HepG2 (cell line): Measurements from ENCODE around the gene RARG. TPM values are rescaled to one million over a fixed set of nuclear protein-coding genes. Genes with fewer than 3 reads are reported as not detected.

Experiments
- CENPT ChIP-seq: sonication (generic); formaldehyde crosslinking; IDR thresholded peaks from 2 replicates; pipeline ENCODE4 v1.8.0; 2022; ENCODE audit warnings: low read depth, mild to moderate bottlenecking, moderate library complexity, missing genetic modification reagents
- FOXP1 ChIP-seq, 2 experiments: fragments of 450-650 bp in 1 of 2; IDR thresholded peaks; 2 replicates each; pipeline ENCODE4 v1.6.1; 2017 to 2018; ENCODE audit warnings: antibody characterized with exemption in 1 of 2
- KLF13 ChIP-seq: sonication (generic); formaldehyde crosslinking; IDR thresholded peaks from 2 replicates; pipeline ENCODE4 v1.4.0; 2020; ENCODE audit warnings: mild to moderate bottlenecking, missing genetic modification reagents
- MYC ChIP-seq: sonication (generic); formaldehyde crosslinking; IDR thresholded peaks from 2 replicates; pipeline ENCODE4 v1.9.0; 2021; ENCODE audit warnings: missing genetic modification reagents, borderline replicate concordance
- NFIB ChIP-seq: sonication (generic); formaldehyde crosslinking; IDR thresholded peaks from 2 replicates; pipeline ENCODE4 v1.9.0; 2021; ENCODE audit warnings: missing genetic modification reagents, mild to moderate bottlenecking, borderline replicate concordance
- NFYB ChIP-seq: sonication (generic); formaldehyde crosslinking; IDR thresholded peaks from 2 replicates; pipeline ENCODE4 v1.4.0; 2020; ENCODE audit warnings: missing genetic modification reagents
- RXRB ChIP-seq: IDR thresholded peaks from 2 replicates; pipeline ENCODE4 v1.6.1; 2016; ENCODE audit warnings: borderline replicate concordance, missing genetic modification reagents, missing compliant biosample characterization
- SOX13 ChIP-seq, 3 experiments: fragments of 450-650 bp in 1 of 3; sonication (generic) in 1 of 3; formaldehyde crosslinking in 1 of 3; IDR thresholded peaks in 2 of 3; conservative IDR thresholded peaks in 1 of 3; 2 replicates each; pipeline versions ENCODE4 v1.5.0 to v1.6.1; 2016 to 2020; ENCODE audit warnings: antibody characterized with exemption in 1 of 3, mild to moderate bottlenecking in 1 of 3, missing compliant biosample characterization in 1 of 3, missing genetic modification reagents in 1 of 3, moderate library complexity in 1 of 3
- TBX2 ChIP-seq: sonication (generic); formaldehyde crosslinking; IDR thresholded peaks from 2 replicates; pipeline ENCODE4 v1.5.0; 2020; ENCODE audit warnings: missing genetic modification reagents, mild to moderate bottlenecking, borderline replicate concordance
- THAP11 ChIP-seq: IDR thresholded peaks from 2 replicates; pipeline ENCODE4 v1.6.1; 2016; ENCODE audit warnings: missing biosample characterization, missing genetic modification reagents
- ZKSCAN8 ChIP-seq: IDR thresholded peaks from 2 replicates; pipeline ENCODE4 v1.6.1; 2016; ENCODE audit warnings: borderline replicate concordance, missing genetic modification reagents, missing compliant biosample characterization
- ZNF781 ChIP-seq: sonication (generic); formaldehyde crosslinking; IDR thresholded peaks from 2 replicates; pipeline ENCODE4 v1.5.1; 2020; ENCODE audit warnings: borderline replicate concordance, mild to moderate bottlenecking, missing genetic modification reagents; ENCODE audit errors: not compliant biosample characterization
- ZNF790 ChIP-seq: sonication (generic); formaldehyde crosslinking; IDR thresholded peaks from 2 replicates; pipeline ENCODE4 v1.8.0; 2022; ENCODE audit warnings: missing genetic modification reagents, mild to moderate bottlenecking, borderline replicate concordance
- ZSCAN20 ChIP-seq: sonication (generic); formaldehyde crosslinking; IDR thresholded peaks from 2 replicates; pipeline ENCODE4 v1.4.0; 2020; ENCODE audit warnings: missing genetic modification reagents, mild to moderate bottlenecking, borderline replicate concordance
- polyA plus RNA-seq, 8 experiments: library from polyadenylated mRNA; depleted of rRNA in 3 of 8; stranded (reverse) in 7 of 8; unstranded in 1 of 8; fragments of >200 nt; fragmentation: Illumina TruSeq in 4 of 8; extraction: Trizol in 4 of 8; gene quantifications; 2 replicates each; pipeline versions ENCODE4 v1.2.1 to v1.2.3, GENCODE V29; 2011 to 2016; ENCODE audit warnings: low read depth in 4 of 8, missing spikeins in 1 of 8, mixed read lengths in 1 of 8; ENCODE audit not compliant: insufficient read depth in 1 of 8
- total RNA-seq, 5 experiments: library from RNA; depleted of rRNA; stranded (reverse); fragments of >200 nt; fragmentation: Illumina TruSeq; extraction: Trizol; gene quantifications; 2 replicates each; pipeline ENCODE4 v1.2.3, GENCODE V29; 2016; ENCODE audit warnings: low read depth in 1 of 5
- TF ChIP-seq, protein P1 (sequence below): sonication (generic); formaldehyde crosslinking; IDR thresholded peaks from 2 replicates; pipeline ENCODE4 v1.9.0; 2022; ENCODE audit warnings: missing genetic modification reagents, mild to moderate bottlenecking, borderline replicate concordance
- TF ChIP-seq, protein P2 (sequence below): sonication (generic); formaldehyde crosslinking; IDR thresholded peaks from 2 replicates; pipeline ENCODE4 v1.8.0; 2022; ENCODE audit warnings: mild to moderate bottlenecking, missing genetic modification reagents; ENCODE audit not compliant: insufficient replicate concordance
- TF ChIP-seq, protein P3 (sequence below): sonication (generic); formaldehyde crosslinking; IDR thresholded peaks from 2 replicates; pipeline ENCODE4 v1.5.0; 2020; ENCODE audit warnings: missing genetic modification reagents, mild to moderate bottlenecking, borderline replicate concordance
- TF ChIP-seq, protein P4 (sequence below): sonication (generic); formaldehyde crosslinking; IDR thresholded peaks from 2 replicates; pipeline ENCODE4 v1.5.0; 2020; ENCODE audit warnings: mild to moderate bottlenecking, missing genetic modification reagents
- TF ChIP-seq, protein P5 (sequence below): IDR thresholded peaks from 2 replicates; pipeline ENCODE4 v1.6.1; 2018; ENCODE audit warnings: missing genetic modification reagents, mild to moderate bottlenecking, missing compliant biosample characterization
- TF ChIP-seq, protein P6 (sequence below): sonication (generic); formaldehyde crosslinking; IDR thresholded peaks from 2 replicates; pipeline ENCODE4 v1.8.1; 2023; ENCODE audit warnings: missing genetic modification reagents, mild to moderate bottlenecking, borderline replicate concordance

The RARG gene
- total and polyA plus RNA-seq, 2 of the 13 experiments (the other 11 are each of a cell fraction or from before 2014, with no cell fraction given) = 0.77 to 1.5 TPM

DNA sequence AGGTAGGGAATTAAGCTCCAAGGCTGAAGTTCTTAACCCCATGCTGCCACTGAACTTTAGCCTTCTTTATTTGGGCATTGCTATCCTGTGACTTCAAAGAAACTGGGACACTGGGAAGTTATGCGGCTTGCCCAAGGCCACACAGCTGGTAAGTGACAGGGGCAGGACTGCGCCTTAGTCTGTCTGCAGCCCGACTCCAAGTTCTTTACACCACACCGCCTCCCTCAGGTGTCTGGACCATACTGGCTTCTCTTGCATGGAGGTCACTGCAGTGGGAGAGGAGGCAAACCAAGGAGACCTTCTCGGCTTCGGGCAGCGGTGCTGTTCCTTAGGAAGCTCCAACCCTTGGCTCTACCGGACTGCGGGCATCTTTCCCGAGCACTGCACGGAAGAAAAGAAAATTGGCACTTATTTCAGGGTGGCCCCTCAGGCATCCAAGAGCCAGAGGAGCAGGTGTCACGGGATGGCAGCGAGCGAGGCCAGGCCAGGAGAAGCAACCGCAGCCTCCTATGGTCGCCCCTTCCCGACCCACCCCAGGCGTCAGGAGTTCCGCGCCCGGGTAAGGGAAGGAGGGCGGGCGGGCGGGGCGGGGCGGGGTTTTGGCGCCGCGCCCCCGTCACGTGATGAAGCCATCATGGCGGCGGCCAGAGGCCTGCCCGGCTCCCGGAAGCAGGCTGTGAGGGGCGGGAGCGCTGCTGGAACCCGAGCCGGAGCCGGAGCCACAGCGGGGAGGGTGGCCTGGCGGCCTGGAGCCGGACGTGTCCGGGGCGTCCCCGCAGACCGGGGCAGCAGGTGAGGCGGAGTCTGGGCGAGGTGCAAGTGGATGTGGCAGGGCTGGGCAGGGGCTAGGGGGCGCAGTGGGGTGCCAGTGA is 19.7 kb upstream of the RARG start (continued):
- TF ChIP-seq, protein P1, sequence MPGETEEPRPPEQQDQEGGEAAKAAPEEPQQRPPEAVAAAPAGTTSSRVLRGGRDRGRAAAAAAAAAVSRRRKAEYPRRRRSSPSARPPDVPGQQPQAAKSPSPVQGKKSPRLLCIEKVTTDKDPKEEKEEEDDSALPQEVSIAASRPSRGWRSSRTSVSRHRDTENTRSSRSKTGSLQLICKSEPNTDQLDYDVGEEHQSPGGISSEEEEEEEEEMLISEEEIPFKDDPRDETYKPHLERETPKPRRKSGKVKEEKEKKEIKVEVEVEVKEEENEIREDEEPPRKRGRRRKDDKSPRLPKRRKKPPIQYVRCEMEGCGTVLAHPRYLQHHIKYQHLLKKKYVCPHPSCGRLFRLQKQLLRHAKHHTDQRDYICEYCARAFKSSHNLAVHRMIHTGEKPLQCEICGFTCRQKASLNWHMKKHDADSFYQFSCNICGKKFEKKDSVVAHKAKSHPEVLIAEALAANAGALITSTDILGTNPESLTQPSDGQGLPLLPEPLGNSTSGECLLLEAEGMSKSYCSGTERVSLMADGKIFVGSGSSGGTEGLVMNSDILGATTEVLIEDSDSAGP = no peak
- TF ChIP-seq, protein P2, sequence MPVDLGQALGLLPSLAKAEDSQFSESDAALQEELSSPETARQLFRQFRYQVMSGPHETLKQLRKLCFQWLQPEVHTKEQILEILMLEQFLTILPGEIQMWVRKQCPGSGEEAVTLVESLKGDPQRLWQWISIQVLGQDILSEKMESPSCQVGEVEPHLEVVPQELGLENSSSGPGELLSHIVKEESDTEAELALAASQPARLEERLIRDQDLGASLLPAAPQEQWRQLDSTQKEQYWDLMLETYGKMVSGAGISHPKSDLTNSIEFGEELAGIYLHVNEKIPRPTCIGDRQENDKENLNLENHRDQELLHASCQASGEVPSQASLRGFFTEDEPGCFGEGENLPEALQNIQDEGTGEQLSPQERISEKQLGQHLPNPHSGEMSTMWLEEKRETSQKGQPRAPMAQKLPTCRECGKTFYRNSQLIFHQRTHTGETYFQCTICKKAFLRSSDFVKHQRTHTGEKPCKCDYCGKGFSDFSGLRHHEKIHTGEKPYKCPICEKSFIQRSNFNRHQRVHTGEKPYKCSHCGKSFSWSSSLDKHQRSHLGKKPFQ (CRISPR knock-in tag) = no peak
- TF ChIP-seq, protein P3, sequence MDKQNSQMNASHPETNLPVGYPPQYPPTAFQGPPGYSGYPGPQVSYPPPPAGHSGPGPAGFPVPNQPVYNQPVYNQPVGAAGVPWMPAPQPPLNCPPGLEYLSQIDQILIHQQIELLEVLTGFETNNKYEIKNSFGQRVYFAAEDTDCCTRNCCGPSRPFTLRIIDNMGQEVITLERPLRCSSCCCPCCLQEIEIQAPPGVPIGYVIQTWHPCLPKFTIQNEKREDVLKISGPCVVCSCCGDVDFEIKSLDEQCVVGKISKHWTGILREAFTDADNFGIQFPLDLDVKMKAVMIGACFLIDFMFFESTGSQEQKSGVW (CRISPR knock-in tag) = no peak
- TF ChIP-seq, protein P4, sequence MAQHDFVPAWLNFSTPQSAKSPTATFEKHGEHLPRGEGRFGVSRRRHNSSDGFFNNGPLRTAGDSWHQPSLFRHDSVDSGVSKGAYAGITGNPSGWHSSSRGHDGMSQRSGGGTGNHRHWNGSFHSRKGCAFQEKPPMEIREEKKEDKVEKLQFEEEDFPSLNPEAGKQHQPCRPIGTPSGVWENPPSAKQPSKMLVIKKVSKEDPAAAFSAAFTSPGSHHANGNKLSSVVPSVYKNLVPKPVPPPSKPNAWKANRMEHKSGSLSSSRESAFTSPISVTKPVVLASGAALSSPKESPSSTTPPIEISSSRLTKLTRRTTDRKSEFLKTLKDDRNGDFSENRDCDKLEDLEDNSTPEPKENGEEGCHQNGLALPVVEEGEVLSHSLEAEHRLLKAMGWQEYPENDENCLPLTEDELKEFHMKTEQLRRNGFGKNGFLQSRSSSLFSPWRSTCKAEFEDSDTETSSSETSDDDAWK (CRISPR knock-in tag) = no peak
- TF ChIP-seq, protein P5, sequence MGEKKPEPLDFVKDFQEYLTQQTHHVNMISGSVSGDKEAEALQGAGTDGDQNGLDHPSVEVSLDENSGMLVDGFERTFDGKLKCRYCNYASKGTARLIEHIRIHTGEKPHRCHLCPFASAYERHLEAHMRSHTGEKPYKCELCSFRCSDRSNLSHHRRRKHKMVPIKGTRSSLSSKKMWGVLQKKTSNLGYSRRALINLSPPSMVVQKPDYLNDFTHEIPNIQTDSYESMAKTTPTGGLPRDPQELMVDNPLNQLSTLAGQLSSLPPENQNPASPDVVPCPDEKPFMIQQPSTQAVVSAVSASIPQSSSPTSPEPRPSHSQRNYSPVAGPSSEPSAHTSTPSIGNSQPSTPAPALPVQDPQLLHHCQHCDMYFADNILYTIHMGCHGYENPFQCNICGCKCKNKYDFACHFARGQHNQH (CRISPR knock-in tag) = no peak
- TF ChIP-seq ZSCAN20 (CRISPR knock-in tag) (0 out of 2 replicates have a peak, but pooled peaks have one; percentile 35), NFIB (CRISPR knock-in tag) (no peak), MYC (CRISPR knock-in tag) (peak; percentile 62), ZNF781 (CRISPR knock-in tag) (no peak), KLF13 (no peak), CENPT (no peak), THAP11 (CRISPR knock-in tag) (peak; percentile 78), NFYB (no peak), SOX13 (IDR thresholded peaks at IDR 0.05) (no peak), SOX13 (CRISPR knock-in tag; conservative IDR thresholded peaks at IDR 0.05 in 1 of 2, IDR thresholded peaks at IDR 0.05 in 1 of 2) (0 out of 4 replicates have a peak, but pooled peaks of 1 of the 2 experiments have one; percentile 31), ZKSCAN8 (CRISPR knock-in tag) (no peak), ZNF790 (CRISPR knock-in tag) (no peak), FOXP1 (IDR thresholded peaks at IDR 0.05) (no peak), FOXP1 (CRISPR knock-in tag; IDR thresholded peaks at IDR 0.05) (no peak), TBX2 (CRISPR knock-in tag) (0 out of 2 replicates have a peak, but pooled peaks have one; percentile 8), RXRB (CRISPR knock-in tag) (no peak; the same call in 1 of the 2 replicates)
- TF ChIP-seq, protein P6, sequence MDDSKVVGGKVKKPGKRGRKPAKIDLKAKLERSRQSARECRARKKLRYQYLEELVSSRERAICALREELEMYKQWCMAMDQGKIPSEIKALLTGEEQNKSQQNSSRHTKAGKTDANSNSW (CRISPR knock-in tag) = no peak
